Stimulated activated CD4-positive, alpha-beta T cell treated with anti-CD3 and anti-CD28 coated beads, Interleukin-12 subunit alpha, Interleukin-12 subunit beta, amount 100 ng/mL, for 4 hours (primary cell): Measurements from ENCODE around the gene PDE11A.

Experiments
- DNase-seq: peaks from one replicate; pipeline ENCODE4 v3.0.0-alpha.2; 2020

Gene PDE11A

DNA sequence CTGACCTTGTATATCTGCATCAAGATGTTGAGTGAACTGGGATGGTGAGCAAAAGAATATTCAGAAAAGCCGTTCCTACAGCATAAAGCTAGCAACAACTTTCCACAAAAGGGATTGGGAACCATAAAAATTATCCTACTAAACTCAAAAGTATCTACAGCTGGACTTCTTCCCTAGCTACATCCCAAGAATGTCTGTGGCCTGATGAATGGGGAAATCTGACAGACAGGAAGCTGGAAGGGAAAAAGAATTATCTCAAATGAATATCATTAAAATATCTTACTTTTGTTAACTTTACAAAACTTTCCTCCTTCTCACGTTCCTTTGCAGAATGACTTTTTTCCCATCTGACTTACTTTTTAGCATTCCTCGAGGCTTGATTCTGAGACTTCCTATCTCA is 150.9 kb downstream of the PDE11A start:
- DNase-seq = no peak

DNA sequence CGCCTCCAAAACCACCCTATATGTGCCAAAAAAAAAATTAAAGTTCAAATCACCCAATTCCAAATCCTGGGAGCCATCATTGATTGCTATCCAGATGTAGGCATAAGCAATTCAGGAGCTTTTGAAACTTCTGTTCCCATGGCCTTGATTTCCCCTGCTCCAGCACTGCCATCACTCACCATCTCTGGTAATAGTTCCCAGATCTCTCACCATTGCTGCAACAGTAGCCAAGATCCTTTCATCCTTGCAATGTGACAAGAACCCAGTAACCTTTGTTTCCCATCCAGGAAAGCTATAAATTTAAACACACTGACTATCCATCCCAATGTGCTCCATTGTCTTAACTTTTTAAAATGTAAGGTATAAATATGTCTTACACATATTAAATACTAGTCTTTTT is 155.4 kb downstream of the PDE11A start:
- DNase-seq = no peak

DNA sequence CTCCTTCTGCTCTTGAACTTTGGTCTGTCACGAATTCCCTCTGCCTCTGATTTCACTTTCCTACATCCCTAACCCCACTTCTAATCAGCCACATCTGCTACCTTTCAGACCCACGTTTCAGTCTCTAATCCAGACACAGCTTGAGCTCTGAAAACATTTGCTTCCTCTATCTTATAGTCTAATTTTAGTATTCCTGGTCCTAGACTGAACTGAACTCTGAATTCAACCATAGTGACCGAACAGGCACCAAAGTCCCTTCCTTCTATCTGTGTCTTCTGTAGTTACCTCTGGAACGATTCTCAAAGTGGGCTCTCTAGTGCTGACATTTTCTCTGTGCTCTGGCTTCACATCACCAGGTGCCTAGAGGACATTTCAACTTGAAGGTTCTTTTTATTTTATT is 156.2 kb downstream of the PDE11A start:
- DNase-seq = no peak

DNA sequence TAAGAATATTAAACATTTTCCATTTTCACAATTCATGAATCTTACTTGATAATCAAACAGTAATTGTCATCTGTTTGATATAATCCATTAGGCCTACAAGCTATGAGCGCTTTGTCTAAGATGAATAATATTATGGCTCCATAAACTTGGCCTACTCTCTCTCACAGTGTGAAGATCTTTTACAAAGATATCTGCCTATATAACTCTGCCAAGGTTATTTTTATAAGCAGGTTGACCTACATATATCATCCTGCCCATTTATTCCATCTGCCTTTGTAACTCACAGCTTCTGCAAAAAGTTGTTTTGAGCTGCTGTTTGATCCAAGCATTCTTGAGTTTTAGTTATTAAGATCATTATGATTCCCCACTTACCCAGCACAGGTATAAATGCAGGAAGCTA is 158.3 kb downstream of the PDE11A start:
- no peak for DNase-seq

- no peak for DNase-seq
Observed at GRCh38 chr2:177909962-177910361, 162.6 kb downstream of the PDE11A start.

- no peak for DNase-seq
Observed at GRCh38 chr2:177908824-177909223, 163.8 kb downstream of the PDE11A start.

- no peak for DNase-seq
Observed at GRCh38 chr2:177908182-177908581, 164.4 kb downstream of the PDE11A start.

DNA sequence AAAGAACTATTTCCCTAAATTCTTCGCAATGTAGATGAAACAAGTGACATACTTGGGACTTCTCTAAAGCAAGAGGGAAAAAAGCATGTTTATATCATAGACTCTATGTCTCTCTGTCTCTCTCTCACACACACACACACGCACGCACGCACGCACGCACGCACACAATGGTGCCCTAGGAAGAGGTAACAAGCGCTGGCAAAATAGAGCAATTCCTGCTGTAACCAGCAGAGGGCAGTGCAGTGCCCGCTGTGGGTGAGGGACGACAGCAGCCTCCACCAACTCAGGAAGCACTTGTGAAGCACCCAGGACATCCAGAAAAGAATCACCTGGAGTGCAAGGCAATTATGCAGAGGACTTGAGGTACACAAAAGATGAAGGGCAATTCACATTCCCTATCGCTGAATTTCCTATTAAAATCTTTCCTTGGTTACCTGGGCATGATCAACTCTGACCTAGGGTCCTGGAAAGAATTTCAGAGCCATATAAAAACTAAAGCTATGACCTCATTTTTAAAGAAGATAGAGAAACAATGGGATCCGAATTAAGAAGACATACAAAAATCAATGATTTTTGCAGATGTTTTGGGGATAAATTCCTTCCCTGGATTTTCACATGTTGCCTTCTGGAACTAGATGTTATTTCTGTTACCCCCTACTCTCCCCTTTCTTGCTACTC is 166.4 kb downstream of the PDE11A start:
- peak; percentile 49 for DNase-seq

DNA sequence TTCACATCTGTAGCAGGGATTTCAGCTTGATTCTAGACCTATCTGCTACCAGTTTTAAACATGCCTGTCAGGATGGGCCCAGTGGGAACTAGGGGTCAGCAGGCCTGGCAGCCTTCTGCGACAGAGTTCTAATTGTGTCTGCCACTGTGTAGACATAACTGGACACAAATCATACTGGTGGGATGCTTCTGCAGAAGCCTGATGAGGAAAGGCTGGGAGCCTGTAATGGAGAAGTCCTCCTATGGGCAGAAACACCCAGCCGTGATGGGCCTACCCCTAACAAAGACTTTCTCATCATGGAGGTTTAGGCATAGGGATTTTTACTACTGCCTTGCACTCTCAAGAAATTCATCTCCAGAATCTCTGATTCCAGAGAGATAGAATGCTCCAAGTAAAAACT is 166.9 kb downstream of the PDE11A start:
- DNase-seq = no peak

DNA sequence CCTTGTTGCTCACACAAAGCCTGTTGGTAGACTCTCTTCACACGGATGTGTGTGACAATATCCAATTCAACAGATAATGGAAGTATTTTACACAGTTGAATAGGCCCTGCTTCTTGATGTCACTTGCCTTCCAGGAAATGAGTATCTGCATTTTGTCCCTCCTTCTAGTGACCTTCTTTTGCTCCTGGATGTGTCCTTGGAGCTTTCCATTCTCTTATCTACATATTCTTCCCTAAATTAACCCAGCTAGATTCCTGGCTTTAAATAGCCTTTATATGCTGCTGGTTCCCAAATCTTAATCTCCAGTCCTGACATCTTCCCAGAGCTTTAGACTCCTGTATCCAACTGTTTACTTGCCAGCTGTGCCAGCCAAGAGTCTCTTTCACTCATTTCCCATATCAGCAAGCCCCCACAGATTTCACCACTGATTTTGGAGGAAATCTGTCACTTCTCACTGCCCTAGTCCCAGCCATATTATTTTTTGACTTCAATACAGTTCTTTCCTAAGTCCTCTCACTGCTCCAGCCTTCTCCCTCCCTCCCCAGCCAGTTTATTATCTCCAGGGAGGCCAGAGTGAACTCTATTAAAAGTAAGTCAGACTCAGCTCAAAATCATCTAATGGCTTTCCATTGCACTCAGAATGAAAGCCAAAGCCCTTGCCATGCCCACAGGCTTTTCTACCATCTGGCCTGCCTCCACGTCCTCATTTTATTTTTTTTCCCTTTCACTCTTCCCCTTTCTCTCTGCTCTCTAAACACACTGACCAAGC is 170.0 kb downstream of the PDE11A start:
- DNase-seq = no peak

- DNase-seq = no peak
Observed at GRCh38 chr2:177900082-177900481, 172.5 kb downstream of the PDE11A start.

DNA sequence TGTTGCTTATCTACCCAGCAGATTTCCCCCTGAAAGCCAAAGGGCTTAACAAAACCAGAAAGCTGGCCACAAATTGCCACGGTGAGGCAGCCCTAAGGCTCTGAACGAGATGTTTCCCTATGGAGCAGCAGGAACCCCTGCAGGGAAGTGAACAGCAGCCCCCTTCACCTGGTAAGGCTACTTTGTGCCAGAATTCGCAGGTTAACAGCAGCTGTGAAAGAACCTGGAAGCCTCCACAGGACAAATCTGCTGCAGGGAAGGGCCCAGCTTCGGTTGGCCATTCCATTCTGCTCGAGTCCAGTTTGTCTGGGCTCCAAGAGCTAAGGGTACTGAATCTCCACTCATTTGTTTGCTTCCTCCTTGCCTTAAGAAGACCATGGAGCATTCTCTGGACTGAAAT is 175.3 kb downstream of the PDE11A start:
- DNase-seq = no peak

DNA sequence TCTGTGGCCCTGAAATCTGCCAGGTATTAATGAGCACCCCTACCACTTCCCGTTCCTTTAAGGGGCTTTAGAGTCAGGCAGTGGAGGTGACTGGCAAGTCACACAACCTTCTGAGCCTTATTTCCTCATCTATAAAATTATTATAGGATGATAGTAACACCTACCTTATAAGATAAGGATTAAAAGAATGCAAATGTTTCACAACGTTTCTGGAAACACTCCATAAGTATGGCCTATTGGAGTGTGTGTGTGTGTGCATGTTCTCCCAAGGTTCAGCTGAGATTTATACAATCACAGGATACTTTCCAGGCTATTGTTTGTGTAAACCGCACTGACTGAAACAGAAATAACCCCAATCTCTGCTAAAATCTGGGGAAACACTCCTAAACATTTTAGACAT is 176.0 kb downstream of the PDE11A start:
- DNase-seq = no peak

DNA sequence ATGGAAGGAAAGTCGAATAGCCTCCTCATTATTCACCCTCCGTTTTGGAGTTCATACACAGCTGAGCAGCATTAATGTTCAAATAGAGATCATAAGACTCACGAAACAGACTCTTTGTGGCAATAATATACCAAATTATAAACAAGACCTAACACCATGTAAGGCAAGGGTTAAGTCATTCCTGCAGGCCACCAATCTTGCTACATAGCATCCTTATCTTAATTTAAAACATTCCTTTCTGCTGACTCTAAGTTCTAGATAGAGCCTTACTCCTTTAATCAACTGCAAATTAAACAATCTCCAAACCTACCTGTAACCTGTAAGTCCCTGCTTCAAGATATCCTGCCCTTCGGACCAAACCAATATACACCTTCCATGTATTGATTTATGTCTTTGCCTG is 178.0 kb downstream of the PDE11A start:
- DNase-seq = no peak

GRCh38 chr2:177893880-177894279 is 178.7 kb downstream of the PDE11A start:
- DNase-seq = no peak

DNA sequence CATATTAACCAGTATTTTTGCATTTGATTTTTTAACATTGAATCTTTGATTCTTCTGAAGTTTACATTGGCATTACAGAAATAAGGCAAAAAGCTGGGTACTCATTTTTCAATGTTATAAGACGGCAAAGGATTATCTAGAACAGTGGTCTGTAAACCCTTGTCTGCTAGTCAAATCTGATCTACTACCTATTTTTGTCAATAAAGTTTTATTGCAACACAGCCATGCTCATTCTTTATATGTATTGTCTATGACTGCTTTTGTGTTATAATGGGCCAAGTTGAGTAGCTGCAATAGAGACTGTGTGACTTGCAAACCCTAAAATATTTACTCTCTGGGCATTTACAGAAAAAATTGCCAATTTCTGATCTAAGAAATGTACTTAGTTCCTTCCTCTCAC is 181.0 kb downstream of the PDE11A start:
- DNase-seq = no peak

DNA sequence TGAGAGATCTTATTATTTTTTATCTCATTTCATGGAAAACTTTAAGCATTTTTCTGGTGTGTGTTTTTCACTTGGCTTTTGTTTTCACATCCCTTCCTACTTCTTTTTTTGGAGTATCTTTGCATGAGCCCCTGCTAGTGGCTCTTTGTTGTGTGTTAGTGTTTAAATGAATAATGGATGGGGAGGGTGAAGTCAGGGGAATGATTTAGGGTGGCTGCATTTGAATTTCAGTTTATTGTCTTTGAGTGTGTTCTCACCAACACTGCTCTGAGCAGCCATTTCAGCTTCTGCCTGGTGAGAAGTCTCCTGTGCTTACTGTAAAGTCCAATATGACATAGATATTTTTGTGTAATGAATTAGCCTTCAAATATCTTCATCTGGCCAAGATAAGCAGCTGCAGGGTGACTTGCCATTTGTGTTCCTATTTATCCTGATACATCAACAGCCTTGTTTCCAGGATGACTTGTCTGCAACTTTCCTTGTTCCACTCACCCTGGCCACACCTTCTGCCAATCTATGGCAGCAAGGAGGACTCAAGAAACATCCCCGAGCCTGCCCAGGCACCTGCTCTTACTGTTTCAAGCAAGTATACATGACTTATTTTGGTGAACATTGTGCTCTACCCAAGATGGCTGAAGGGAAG is 182.6 kb downstream of the PDE11A start:
- no peak for DNase-seq

- DNase-seq = no peak
Observed at GRCh38 chr2:177888581-177888980, 184.0 kb downstream of the PDE11A start.

- no peak for DNase-seq
Observed at GRCh38 chr2:177887722-177888121, 184.9 kb downstream of the PDE11A start.

GRCh38 chr2:177886824-177887223 is 185.8 kb downstream of the PDE11A start:
- no peak for DNase-seq

GRCh38 chr2:177885828-177886466 is 186.6 kb downstream of the PDE11A start:
- DNase-seq = no peak

DNA sequence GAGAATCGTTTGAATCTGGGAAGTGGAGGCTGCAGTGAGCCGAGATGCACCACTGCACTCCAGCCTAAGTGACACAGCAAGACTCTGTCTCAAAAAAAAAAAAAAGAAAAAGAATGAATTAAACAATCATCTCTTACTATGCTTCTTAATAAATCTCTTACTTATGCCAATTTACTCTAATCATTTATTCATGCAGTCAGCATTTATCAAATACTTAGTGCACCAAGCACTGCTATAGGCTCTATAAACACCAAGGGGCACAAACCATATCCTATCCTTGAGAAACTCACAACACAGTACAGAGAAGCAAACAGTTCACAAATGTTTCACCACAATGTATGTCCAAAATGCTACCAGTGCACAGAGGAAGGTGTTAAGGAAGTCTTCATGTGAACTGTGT is 189.4 kb downstream of the PDE11A start:
- no peak for DNase-seq

DNA sequence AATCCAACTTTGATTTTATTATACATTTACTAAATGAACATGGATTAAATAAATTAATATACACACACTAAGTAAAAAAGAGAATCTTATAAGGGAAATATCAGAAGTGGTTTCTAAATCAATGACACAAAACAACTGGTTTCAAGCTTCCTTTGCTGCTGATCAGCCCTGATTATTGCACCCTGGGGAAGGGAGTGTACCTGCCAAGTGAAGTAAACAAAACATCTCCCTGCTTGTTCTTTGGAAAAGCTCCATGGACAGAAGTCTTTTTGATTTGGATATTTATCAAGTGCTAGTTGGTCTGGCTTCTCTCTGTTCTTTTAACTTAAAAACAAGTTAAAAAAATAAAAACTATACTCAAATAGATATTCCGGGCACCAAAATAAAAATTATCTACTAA is 190.1 kb downstream of the PDE11A start:
- no peak for DNase-seq

GRCh38 chr2:177881921-177882320 is 190.7 kb downstream of the PDE11A start:
- DNase-seq = no peak
